GM19452 (cell line): Measurements from ENCODE around the gene RPS6KA2.

ENCODE experiments used
- ATAC-seq: cut with Tn5 transposase; IDR thresholded peaks from one replicate; pipeline ENCODE4 v1.9.1; 2021; ENCODE audit not compliant: unreplicated experiment

Gene RPS6KA2

DNA sequence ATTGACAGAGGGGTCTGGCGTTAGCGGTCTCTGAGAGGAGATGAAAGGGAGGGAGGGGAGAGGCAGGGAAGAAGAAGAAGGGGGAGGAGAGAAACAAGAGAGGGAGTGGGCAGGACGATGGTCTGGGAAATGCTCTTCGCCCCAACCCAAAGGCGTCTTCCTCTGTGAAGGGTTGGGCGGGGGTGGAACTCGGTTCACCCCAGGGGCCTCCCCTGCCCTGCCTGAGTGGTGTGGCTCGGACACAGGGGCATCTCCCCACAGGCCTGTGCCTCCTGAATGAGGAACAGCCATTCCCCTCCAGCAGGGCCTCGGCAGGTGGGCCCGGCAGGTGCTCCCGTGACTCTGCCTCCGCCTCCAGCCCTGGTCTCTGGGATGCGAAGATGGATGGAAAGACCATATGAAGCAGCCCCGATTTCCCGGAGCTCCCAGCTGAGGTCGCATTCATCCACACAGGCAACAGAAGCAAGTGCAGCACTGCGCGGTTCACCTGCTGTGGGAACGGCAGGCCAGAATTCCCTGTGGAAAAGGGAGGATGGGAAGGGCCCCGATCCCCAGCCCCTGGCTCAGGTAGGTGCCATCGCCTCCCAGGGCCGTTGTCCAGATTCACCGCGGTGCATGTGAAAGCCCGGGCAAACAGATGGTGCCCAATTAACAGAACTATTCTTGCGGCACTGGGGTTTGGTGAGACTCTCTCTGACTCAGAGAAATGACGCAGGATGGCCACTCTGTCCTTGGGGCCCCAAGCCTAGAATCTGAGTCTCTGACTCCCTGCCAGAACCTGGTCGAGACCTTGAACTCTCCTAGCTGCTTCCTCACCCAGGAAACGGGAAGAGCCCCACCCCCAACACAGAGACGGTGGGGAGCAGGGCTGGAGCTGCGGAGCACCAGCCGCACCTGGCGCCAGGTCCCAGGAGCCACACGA lies 29.4 kb upstream of the RPS6KA2 start:
- ATAC-seq: no peak

DNA sequence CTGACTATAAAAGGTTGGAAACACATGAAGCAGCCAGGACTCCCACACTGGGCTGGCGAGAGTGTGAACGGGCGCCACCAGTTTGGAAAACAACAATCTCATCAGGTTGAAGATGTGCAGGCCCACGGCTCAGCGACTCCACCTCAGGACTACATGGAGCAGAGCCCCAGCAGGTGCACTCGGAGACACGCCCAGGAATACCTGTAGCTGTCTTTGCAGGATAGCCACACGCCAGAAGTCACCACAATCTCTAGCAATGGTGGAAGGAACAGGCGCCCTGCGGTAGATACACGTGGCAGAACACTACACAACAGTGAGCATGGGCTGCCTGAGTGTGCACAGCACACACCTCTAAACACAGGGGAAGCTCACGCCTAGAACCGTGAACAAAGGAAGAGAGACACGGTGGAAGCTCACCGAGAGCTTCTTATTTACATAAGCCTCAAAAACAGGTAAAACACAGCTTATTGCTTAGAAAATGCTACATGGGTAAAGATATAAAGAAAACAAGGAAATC lies 28.7 kb upstream of the RPS6KA2 start:
- no peak for ATAC-seq

DNA sequence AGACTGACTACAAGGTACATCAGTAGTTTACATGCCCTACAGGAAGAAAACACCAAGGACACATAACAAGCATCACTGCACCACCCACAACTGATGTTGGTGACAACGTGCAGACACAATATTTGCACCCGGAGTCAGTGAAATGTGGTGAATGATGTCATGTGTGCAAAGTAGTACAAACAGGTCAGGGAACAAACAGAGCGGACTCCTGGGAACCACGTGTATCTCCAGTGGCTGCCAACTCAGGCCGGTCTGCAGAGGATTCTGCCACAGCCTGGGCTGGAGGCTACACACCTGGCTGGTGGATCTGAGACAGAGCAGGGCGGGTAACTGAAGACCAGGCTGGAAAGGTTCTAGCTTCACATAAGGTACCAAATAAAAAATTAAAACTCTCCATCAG lies 28.2 kb upstream of the RPS6KA2 start:
- ATAC-seq: no peak

DNA sequence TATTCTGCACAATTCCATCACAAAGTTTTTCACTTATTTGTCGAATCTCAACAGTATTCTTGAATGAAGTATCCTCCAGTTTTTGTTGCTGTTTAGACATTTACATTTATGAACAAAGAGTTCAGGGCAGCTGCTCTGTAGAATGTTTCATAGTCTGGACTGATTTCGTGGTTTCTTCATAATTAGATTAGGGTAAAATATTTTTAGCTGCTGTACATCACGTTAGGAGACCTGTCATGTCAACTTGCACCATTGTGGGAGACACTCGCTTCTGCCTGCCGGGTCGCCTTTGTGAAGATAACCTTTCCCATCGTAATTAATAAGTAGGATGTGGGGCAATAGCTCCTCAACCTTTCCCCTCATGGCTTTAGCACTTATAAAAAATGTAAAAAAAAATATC lies 27.5 kb upstream of the RPS6KA2 start:
- ATAC-seq: no peak

DNA sequence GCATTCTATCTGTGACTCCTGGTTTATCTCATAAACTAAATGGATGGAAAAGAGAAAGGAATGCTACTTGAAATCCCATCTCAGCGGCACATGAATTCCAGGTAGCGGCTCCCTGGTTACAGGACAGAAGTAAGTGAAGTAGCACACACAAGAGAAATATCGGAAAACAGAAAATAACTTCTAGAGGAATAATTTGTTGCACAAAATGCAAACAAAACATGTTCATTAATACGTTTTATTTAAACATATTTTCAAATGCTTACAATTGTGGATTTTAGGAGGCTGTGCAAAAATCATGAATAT lies 26.5 kb upstream of the RPS6KA2 start:
- no peak for ATAC-seq

DNA sequence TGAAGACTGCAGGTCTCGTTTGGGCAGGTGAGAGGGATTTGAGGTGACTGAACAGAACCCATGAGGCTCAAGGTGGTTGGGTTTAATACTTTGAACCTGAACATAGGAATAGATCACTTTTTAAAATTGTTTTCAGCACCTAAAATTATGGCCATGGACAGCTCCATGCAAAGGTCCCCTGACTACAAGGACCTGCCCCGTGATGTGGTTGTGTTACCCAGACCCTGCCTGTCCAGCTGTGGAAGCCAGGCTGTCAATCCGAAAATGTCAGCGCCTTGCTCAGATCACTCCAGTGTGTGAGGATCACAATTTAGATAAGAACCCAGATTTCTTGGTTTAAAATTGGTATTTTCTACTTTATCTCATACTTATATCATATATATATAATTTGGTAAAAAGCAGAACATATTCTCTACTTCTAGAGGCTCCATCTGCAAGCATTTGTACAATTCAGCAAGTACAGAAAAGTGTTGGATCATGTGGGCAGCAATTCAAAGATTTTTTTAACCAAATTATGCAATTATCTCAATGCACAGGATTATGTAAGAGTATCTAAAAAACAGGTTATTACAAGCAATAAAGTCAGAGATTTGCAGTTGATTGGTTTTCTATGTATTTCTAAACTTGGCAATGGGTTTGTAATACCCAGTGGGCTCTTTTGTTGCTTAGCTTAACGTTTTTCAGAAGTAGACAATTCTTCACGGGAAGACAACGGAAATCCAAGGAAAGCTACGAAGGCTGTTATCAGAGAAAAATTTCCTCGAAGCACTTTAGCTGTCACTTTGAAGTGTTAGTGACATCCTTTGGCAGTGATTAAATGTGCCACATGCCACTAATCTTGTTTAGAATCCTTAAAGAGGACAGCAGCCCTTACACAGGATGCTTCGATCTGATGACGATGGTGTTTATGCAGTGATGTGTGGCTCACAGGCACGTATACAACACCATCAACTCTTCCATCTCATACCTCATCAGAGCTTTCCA lies 24.1 kb upstream of the RPS6KA2 start:
- ATAC-seq: no peak

DNA sequence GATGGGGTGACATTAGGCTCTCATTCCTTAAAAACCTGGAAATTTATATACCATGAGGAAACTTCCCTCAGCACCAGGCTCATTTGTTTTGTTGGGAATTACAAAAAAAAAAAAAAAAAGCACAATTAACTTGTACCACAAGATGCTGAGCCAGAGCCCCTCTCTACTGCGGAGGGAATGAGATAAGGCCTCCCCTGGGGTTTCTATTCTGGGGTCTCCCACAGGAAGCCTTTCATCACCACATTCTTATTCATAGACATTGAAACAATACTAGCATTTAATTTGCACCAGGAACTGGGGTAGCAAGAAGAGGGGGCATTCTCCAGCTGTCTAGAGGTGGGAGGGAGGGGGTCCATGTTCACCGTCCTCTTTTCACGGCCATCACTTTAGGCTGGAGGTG lies 23.0 kb upstream of the RPS6KA2 start:
- no peak for ATAC-seq

DNA sequence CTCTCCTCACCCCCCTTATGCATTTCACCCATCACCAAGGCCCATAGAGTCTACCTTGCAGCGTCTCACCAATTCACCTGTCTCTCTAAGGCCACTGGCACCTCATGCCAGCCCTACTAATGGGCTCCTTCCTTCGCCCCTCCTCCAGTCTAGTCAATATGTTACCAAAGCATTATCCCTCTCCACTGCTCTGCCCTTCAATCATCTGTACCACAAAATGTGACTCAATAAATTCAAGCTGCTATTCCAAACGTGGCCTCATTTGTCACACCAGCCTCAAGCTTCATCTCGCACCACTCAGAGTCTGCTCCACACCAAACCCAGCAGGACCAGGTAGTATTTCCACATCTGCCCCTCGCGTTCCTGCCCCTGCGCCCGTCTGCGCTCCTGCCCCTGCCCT lies 21.8 kb upstream of the RPS6KA2 start:
- no peak for ATAC-seq

DNA sequence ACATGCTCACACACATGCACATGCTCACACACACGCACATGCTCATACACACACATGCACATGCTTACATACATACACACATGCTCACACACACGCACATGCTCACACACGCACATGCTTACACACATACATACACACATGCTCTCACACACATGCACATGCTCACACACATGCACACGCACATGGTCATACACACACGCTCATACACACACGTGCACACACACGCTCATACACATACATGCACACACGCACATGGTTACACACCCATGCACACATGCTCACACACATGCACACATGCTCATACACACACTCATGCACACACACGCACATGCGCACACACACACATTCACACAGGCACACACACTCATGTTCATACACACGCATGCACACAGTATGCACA lies 20.8 kb upstream of the RPS6KA2 start:
- no peak for ATAC-seq

DNA sequence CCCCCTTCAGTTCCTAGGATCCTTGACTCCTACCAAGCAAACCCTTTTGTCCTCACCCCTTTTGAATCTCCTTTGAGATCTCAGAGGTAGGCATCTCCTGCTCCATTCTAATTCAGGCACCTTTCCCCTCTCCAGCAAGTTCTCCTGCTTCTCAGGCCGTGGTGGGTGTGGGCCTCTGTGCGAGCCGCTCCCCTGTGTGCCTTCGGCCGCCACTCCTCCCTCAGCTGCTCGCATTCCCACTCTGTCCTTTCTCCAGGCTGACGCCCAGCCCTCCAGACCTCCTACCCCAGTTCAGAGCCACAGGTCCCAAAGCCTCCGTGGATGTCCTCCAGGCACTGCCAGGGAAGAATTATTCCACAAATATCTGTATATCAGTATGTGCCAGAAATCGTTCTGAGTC lies 19.7 kb upstream of the RPS6KA2 start:
- no peak for ATAC-seq

DNA sequence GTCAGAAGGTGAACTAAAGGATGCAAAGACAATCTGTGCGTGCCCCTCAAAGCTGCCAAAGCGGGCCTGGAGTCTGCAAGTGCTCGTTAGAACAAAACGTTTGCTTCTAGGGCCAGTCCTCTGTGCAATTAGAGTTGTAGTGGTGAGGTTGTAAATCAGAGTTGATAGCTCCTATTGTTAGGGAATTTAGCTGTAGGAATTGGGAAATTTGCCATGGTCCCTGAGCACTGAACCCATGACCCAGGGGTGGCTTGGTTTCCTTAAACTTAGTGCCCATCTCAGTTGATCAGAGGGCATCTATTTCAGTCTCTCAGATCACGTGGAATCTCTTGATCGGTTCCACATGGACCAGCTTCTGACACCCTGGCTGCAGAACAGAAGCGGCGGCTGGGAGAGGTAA lies 18.8 kb upstream of the RPS6KA2 start:
- no peak for ATAC-seq

DNA sequence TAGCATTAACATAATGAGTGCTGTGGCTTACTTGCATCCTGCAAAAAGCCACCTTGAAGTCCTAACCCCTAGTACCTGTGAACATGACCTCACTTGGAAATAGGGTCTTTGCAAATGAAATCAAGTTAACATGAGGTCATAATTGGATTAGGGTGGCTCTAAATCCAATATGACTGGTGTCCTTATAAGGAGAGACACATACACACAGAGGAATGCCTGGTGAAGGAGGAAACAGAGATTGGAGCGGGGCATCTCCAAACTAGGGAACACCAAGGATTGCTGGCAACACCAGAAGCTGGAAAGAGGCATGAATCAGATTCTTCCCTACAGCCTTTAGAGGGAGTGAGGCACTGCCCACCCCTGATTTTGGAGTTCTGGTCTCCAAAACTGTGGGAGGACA lies 17.6 kb upstream of the RPS6KA2 start:
- ATAC-seq: no peak

DNA sequence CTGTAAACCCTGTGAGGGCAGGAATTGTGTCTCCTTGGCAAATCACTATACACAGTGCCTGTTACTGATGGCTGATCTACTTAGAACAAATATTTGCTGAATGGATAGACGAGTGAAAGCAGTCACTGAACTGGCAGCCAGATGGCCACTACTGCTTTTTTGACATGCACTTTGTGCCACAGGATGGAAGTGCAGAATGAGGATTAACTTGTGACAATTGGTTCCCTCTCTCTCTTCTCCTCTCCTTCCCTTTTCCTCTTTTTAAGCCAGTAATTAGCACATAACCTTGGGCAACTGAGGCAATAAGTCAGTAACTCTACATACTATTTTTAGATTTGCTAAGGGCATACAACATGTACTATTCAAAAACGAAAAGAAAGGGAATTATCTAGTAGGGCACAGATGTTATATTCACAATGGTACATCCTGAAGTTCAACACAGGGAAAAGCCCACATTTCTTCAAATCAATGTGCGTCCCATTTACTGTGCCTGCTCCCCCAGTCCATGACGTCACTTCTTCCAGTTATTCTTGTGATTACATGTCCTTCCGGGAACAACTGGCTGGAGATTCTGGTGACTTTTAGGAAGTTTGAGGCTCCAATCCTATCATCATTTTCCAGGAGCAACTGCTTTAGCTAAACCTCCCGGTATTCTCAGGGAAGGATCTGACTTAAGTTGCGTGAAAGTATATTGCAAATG lies 17.0 kb upstream of the RPS6KA2 start:
- ATAC-seq: no peak

DNA sequence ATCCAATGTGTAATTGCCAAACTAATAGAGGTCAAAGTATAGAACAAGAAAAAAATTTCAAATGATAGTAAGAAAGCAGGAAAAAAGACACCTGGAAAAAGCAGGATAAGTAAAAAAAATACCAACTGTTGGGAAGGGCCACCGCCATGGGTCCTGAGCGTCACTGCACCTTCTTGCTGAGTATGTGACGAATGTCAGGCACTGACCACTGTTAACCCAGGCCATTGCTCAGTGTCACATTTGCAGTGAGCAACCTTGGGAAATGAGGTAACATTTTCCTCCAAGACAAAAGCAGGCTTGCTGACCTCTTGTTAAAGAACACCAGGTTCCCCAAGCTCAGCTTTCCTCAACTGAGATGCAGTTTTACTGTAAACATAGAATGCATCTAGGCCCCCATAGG lies 15.6 kb upstream of the RPS6KA2 start:
- ATAC-seq: no peak

DNA sequence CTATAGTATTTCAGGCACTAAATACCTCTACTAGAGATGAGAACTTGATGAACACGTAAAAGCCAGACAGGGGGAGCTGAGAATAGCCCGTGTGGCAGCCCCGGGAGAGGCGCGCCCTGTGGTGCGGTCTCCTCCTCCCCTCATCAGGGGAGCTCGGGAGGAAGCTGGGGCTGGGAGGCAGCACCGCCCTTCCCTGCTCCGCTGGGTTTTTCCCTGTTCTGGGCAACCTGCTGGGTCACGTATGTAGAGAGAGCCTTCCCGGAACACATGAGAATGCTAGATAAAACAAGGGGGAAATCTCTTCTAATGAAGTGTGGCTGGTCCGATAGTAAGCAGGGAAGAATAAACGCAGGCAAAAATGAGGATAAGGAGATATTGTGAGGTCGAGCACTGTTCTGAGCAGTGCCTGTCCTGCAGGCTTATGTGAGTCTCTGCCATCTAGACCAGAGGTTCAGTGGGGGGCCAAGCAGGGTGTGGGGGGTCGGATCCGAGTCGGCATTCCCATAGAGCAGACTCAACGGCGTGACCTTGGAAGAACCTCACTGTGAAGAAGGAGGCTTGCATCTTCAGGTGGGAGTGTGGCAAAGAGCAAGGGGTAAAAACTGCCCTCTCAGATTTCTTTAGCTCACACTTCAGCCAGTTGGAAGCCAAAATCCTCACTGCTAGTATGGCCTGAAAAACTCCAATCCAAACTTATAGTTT lies 13.4 kb upstream of the RPS6KA2 start:
- no peak for ATAC-seq

DNA sequence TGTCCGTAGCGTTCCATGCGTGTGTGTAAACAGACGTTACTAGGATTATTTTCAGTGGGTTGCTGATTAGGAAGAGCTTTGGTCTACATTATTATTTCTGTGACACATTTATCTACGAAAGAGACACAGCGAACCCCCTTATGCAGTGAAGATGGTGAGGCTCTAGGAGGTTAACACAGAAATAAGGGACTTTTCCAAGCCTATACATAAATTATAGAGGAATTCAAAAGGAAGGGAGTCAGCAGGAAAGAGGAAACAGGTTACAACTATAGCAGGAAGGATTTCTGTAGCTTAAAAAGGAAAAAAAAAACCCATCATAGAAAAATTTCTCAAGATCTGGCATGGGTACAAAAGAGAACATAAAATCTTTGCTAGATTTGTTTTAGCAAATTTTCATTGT lies 12.9 kb upstream of the RPS6KA2 start:
- ATAC-seq: no peak

DNA sequence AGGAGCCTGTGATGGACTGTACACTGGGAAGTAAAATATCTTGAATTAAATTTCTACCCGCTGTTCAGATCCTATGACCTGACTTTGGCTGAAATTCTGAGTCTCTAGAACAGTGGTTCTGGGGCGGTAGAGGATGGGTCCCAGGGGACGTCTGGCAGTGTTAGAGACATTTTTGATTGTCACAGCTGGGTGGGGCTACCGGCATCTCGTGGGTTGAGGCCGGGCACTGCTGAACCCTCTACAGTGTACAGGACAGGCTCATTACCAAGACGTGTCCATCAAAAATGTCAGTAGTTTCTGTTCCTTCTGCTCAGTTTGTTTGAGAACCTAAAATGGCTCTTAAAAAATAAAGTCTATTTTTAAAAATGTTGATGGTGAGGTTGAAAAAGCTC lies 11.5 kb upstream of the RPS6KA2 start:
- no peak for ATAC-seq

DNA sequence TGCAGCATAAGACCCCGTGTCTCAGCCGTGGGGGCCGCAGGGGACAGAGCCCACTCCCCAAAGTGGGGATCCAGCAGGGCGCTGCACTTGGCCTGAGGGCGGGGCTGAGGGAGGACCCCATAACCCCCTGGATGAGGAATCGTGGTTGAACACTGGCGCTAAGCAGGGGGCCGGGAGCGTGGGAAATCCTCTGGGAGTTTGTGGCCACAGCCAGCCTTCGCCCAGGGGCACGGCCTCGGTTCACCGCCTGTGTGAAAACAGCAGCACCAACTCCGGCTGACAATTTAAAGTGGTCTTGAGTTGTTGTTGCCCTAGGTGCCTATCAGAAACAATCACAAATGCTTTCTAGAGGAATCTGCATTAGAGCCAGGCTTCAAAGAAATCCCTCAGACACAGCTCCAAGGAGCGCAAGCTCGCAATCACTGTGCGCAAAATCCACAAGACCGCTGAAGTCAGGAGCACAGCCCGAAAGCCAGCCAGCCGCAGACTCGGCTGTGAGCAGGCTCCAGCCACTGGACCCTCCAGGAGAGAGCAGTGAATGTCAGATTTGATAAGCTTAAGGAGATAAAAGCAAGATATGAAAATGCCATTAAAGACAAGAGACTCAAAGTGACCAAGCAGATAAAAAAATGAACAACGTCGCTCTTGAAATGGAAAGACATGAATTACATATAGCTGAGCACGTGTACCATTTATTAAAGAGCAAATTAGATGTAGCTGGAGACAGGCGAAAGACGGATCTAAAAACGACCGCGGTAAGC lies 10.9 kb upstream of the RPS6KA2 start:
- no peak for ATAC-seq

DNA sequence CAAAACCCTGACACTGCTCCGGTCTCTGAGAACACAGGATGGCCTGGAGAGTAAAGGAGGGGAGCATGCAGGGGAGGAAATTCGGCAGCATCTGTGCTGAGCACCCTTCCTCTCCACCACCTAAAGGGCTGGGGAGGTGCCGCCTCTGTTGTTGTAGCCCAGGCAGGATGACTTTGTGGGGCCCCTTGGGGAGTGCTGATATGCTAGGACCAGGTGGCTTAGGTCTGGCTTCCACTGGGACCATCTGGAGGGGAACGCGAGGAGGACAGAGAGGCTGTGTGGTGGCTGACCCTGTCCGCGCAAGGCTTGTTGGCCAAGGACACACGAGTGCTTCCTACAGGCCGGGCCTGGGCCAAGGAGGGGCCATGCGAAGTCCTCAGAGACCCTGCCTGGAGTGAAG lies 9.9 kb upstream of the RPS6KA2 start:
- ATAC-seq: no peak
